Aorta (tissue), 5 donors: ENCODE data around the gene BTBD2. TPM values are rescaled to one million over a fixed set of nuclear protein-coding genes. Genes with fewer than 3 reads are reported as not detected.

Source experiments
- ATAC-seq: fragments of 200-7000 bp; cut with Tn5 transposase; one replicate; pipeline ENCODE4 v1.9.1; 2022; ENCODE audit warnings: moderate library complexity; ENCODE audit not compliant: low FRiP score
- DNase-seq, 2 donors: peaks; one replicate each; pipeline ENCODE4 v3.0.0-alpha.2; 2020
- H3K27ac ChIP-seq, 2 donors: one replicate each; pipeline ENCODE4 v1.5.1; 2013; ENCODE audit warnings: low read length in 2 of 2, mild to moderate bottlenecking in 2 of 2, moderate library complexity in 2 of 2, control low read depth in 1 of 2, inconsistent platforms in 1 of 2, low read depth in 1 of 2
- H3K27me3 ChIP-seq, 2 donors: one replicate each; pipeline ENCODE4 v1.6.1; 2013; ENCODE audit warnings: control low read depth in 1 of 2, low read length in 1 of 2, mild to moderate bottlenecking in 1 of 2, moderate library complexity in 1 of 2; ENCODE audit not compliant: insufficient read depth in 2 of 2, control insufficient read depth in 1 of 2
- H3K36me3 ChIP-seq, 2 donors: one replicate each; pipeline ENCODE4 v1.6.1; 2013; ENCODE audit warnings: control low read depth in 1 of 2, low read length in 1 of 2, mild to moderate bottlenecking in 1 of 2; ENCODE audit not compliant: insufficient read depth in 2 of 2, control insufficient read depth in 1 of 2
- H3K4me1 ChIP-seq, 2 donors: one replicate each; pipeline ENCODE4 v1.6.1; 2013; ENCODE audit warnings: low read length in 2 of 2, control low read depth in 1 of 2, mild to moderate bottlenecking in 1 of 2, moderate library complexity in 1 of 2; ENCODE audit not compliant: insufficient read depth in 2 of 2, control insufficient read depth in 1 of 2
- H3K4me3 ChIP-seq, 2 donors: one replicate each; pipeline ENCODE4 v1.5.1; 2013; ENCODE audit warnings: low read length in 2 of 2, control low read depth in 1 of 2, mild to moderate bottlenecking in 1 of 2
- H3K9me3 ChIP-seq: one replicate; pipeline ENCODE4 v1.6.1; 2013; ENCODE audit warnings: mild to moderate bottlenecking, low read length; ENCODE audit not compliant: control insufficient read depth
- WGBS, 2 donors: extraction: QIAGEN DNeasy Blood & Tissue Kit; methylation state at CpG; one replicate each; pipeline ENCODE4 v1.1.7; 2013; 5-methylcytosine and 5-hydroxymethylcytosine counted together
- intact Hi-C, 2 donors: fragments of 100-400 bp; cut with DNase I; formaldehyde crosslinking; loops; one replicate each; pipeline versions ENCODE4 v1.14.2 to v1.15.0; 2022
- polyA plus RNA-seq, 2 donors: library from polyadenylated mRNA; stranded (reverse); fragments of 200-250 nt; gene quantifications; one replicate each; pipeline ENCODE4 v1.2.3, GENCODE V29; 2013
- total RNA-seq, 2 donors: library from RNA; stranded (reverse); fragmentation: NEBNext Ultra II Directional; extraction: Animal tissue kit (Norgen Biotek cat#: 25700); gene quantifications; one replicate each; pipeline ENCODE4 v1.2.1, GENCODE V29; 2021
- donor health status: healthy with polysubstance abuse.
- donor health status: Bipolar disorder and iron deficiency.
- donor health status: DM: no; HTN: no; CAD: no.
- donor health status: DM: no; HTN: no; CAD: no.
- donor health status: DM: yes; HTN: yes; CAD: no.

BTBD2 gene
- total and polyA plus RNA-seq, 4 donors, result 27.5 to 62.7 (median 51.5) TPM

GRCh38 chr19:1985588-1986356 is 29.7 kb downstream of the BTBD2 start:
- intact Hi-C loops, result no loop called here
- no peak for DNase-seq
- no peak overlapping the region for H3K27ac ChIP-seq
- H3K9me3 ChIP-seq, result no peaks in the 10 kb centered on the region
- 86 to 87% methylated on average over 42 to 44 of the region's 44 CpGs for WGBS, 2 donors
- peaks cover 0 to 7% of the 10 kb centered on the region in 2 donors for H3K36me3 ChIP-seq
- H3K4me3 ChIP-seq, result no peak overlapping the region
- H3K4me1 ChIP-seq, result no peaks in the 10 kb centered on the region
- no peaks in the 10 kb centered on the region for H3K27me3 ChIP-seq
- peak; percentile 7 for ATAC-seq

DNA sequence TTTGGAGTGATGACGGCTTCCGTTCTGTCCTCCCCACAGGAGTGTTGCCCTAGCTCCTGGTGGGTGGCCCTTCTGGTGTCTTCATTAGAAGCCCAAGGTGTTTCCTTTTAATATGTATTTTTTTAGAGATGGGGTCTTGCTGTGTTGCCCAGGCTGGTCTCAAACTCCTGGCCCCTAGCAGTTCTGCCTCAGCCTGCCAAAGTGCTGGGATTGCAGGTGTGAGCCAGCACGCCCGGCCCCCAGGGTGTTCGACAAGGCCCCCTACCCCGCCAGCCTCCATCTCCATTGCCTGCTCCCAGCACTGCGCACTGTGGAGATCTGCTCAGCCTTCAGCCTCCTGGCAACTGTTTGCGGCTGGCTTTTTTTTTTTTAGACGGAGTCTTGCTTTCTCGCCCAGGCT is 31.2 kb downstream of the BTBD2 start:
- DNase-seq, result no peak
- Histone ChIP-seq H3K4me3 (no peak overlapping the region), H3K27ac (no peak overlapping the region), H3K4me1 (no peaks in the 10 kb centered on the region), H3K27me3 (no peaks in the 10 kb centered on the region), H3K36me3 (peaks cover 0 to 7% of the 10 kb centered on the region in 2 donors), H3K9me3 (no peaks in the 10 kb centered on the region)
- intact Hi-C loops, result no loop called here
- ATAC-seq, result no peak
- 82 to 83% methylated on average over 10 of the region's 10 CpGs for WGBS, 2 donors

DNA sequence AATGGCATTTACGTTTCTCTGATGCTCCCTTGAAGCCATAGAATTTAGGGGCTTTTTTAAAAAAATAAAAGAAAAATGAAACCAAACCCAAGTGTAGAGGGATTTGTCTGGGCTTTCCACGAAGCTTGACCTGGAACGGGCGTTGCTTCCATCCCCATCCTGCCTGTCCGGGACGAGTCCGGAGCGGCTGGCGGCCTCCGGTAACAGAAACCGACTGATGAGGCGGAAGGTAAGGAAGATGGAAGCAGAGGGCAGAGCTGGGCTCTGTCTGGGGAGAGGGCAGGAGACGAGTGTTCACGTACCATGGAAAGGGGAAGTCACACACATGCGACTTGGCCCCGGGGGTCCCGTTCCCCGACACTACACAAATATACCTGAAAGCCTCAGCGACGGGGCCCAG is 34.3 kb downstream of the BTBD2 start:
- H3K4me3 ChIP-seq, result no peak overlapping the region
- no peak for DNase-seq
- intact Hi-C loops, result no loop called here
- ATAC-seq, result no peak
- WGBS, 2 donors, result 89 to 92% methylated on average over 20 of the region's 20 CpGs
- H3K4me1 ChIP-seq, result no peaks in the 10 kb centered on the region
- H3K9me3 ChIP-seq, result no peaks in the 10 kb centered on the region
- peaks cover 0 to 1% of the 10 kb centered on the region in 2 donors for H3K36me3 ChIP-seq
- no peaks in the 10 kb centered on the region for H3K27me3 ChIP-seq
- no peak overlapping the region for H3K27ac ChIP-seq

DNA sequence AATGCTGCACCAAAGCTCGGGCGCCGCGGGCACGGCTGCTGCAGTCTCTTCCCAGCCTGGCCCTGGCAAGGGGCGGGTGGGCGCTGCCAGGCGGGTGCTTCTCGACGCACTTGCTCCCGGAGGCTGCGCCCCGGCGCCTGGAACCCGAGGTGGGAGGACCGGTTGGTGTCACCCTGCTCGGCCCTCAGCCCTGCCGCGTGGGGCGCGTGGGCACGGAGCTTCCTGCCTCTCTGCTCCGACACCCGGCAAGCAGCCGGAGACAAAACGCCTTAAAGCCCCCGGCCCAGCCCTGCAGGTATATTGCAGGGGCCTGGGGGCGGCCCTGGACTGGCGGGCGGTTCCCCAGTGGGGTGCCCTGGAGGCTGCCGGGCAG is 34.7 kb downstream of the BTBD2 start:
- 94 to 96% methylated on average over 31 of the region's 31 CpGs for WGBS, 2 donors
- ATAC-seq (no peak), DNase-seq (no peak)
- Histone ChIP-seq H3K27ac (no peak overlapping the region), H3K9me3 (no peaks in the 10 kb centered on the region), H3K4me1 (no peaks in the 10 kb centered on the region), H3K27me3 (no peaks in the 10 kb centered on the region), H3K36me3 (peaks cover 0 to under 1% of the 10 kb centered on the region in 2 donors), H3K4me3 (no peak overlapping the region)
- intact Hi-C loops, result no loop called here

- no peak for ATAC-seq
- Histone ChIP-seq H3K4me3 (no peak overlapping the region), H3K4me1 (no peaks in the 10 kb centered on the region), H3K9me3 (no peaks in the 10 kb centered on the region), H3K27ac (no peak overlapping the region), H3K27me3 (no peaks in the 10 kb centered on the region), H3K36me3 (no peaks in the 10 kb centered on the region)
- intact Hi-C loops, result no loop called here
- WGBS, 2 donors, result 85 to 89% methylated on average over 34 to 35 of the region's 35 CpGs
- DNase-seq, result no peak
Measured at GRCh38 chr19:1980091-1980808, 35.3 kb downstream of the BTBD2 start.

DNA sequence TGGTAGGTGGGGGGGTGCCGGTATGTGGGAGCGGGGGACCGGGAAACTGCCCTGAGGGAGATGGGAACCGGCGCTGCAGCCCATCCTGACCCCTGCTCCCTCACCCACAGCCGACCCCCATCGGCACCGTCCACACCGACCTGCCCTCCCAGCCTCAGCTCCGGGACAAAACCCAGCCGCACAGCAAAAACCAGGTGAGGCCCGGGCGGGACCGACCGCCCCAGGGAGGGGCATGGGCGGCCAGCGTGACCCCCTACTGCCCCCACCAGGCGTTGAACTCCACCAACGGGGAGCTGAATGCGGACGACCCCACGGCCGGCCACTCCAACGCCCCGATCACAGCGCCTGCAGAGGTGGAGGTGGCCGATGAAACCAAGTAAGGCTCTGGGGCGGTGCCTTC is 35.9 kb downstream of the BTBD2 start:
- no peak for ATAC-seq
- Histone ChIP-seq H3K27me3 (no peaks in the 10 kb centered on the region), H3K4me3 (no peak overlapping the region), H3K36me3 (no peaks in the 10 kb centered on the region), H3K9me3 (no peaks in the 10 kb centered on the region), H3K4me1 (no peaks in the 10 kb centered on the region), H3K27ac (no peak overlapping the region)
- DNase-seq, result no peak
- intact Hi-C loops, result no loop called here
- 90 to 91% methylated on average over 28 of the region's 28 CpGs for WGBS, 2 donors

- 95 to 96% methylated on average over 43 of the region's 43 CpGs for WGBS, 2 donors
- Histone ChIP-seq H3K27me3 (no peaks in the 10 kb centered on the region), H3K27ac (no peak overlapping the region), H3K36me3 (no peaks in the 10 kb centered on the region), H3K4me3 (no peak overlapping the region), H3K9me3 (no peaks in the 10 kb centered on the region), H3K4me1 (no peaks in the 10 kb centered on the region)
- intact Hi-C loops, result no loop called here
- DNase-seq, result no peak
- no peak for ATAC-seq
Measured at GRCh38 chr19:1979017-1979416, 36.5 kb downstream of the BTBD2 start.

DNA sequence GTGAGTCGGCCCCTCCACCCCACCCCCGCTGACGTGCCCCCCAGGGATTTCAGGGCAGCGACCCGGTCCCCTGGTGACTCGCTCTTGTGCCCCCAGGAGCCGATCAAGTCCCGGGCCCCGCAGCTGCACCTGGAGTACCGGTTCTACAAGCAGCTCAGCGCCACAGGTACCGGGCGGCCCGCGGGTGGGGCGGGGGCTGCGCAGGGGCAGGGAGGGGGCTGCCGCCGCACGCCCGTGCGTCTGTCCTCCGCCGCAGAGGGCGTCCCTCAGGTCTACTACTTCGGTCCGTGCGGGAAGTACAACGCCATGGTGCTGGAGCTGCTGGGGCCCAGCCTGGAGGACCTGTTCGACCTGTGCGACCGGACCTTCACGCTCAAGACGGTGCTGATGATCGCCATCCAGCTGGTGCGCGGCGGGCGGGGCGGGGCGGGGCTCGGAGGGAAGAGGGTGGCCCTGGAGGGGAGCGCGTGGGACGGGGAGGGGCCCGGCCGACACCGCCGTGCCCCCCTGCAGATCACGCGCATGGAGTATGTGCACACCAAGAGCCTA is 37.1 kb downstream of the BTBD2 start:
- no peaks in the 10 kb centered on the region for H3K9me3 ChIP-seq
- WGBS, 2 donors, result 94 to 96% methylated on average over 51 of the region's 51 CpGs
- no peak for ATAC-seq
- no peak overlapping the region for H3K4me3 ChIP-seq
- no peak for DNase-seq
- no peaks in the 10 kb centered on the region for H3K36me3 ChIP-seq
- H3K27me3 ChIP-seq, result no peaks in the 10 kb centered on the region
- intact Hi-C loops, result no loop called here
- no peaks in the 10 kb centered on the region for H3K4me1 ChIP-seq
- H3K27ac ChIP-seq, result no peak overlapping the region

- Histone ChIP-seq H3K27ac (no peak overlapping the region), H3K4me1 (no peaks in the 10 kb centered on the region), H3K27me3 (no peaks in the 10 kb centered on the region), H3K4me3 (no peak overlapping the region), H3K9me3 (no peaks in the 10 kb centered on the region), H3K36me3 (no peaks in the 10 kb centered on the region)
- DNase-seq, result no peak
- no peak for ATAC-seq
- 90 to 93% methylated on average over 15 of the region's 15 CpGs for WGBS, 2 donors
- intact Hi-C loops, result no loop called here
Measured at GRCh38 chr19:1977120-1977519, 38.4 kb downstream of the BTBD2 start.
